Body of pancreas (tissue), 4 donors: ENCODE measurements around the gene OPRL1.

Experiments
- CTCF ChIP-seq, 7 experiments: fragments of 450-650 bp in 4 of 7; fragments of 200-600 bp in 3 of 7; sonication (generic) in 3 of 7; IDR thresholded peaks; one replicate each; pipeline ENCODE4 v1.5.1; 2016 to 2019; ENCODE audit warnings: antibody characterized with exemption in 7 of 7
- POLR2A ChIP-seq, 3 donors: fragments of 450-650 bp; IDR thresholded peaks; one replicate each; pipeline ENCODE4 v1.6.1; 2016; ENCODE audit warnings: antibody characterized with exemption in 3 of 3, mild to moderate bottlenecking in 2 of 3

- TF ChIP-seq CTCF (IDR thresholded peaks at IDR 0.05): no peak
- TF ChIP-seq POLR2A (IDR thresholded peaks at IDR 0.05): no peak
Observed at GRCh38 chr20:64114356-64114971, 34.6 kb downstream of the OPRL1 start.
